Raji (cell line): ENCODE results near the gene MLLT3.

Experiments
- POLR2A ChIP-seq: IDR thresholded peaks from 2 replicates; pipeline ENCODE4 v1.6.1; 2011; ENCODE audit warnings: low read depth, low read length, control low read depth; ENCODE audit not compliant: insufficient read depth

The MLLT3 gene

DNA sequence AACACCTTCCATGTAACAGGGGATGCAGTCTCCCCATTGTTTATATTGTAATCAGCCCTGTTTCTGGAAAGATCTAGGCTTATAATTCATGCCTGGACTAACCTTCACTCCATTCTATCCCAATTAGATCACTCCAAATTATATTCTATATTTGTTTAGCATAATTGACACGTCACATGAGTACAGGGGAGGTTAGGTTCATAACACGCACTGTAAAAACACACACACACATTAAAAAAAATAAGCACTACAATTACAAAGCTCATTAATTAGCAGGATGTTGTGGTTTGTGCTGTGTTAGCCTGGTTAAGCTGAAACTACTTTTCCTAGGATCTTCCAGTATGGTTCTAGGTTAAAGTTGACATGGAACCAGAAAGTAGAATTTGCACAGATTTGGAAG lies 126.0 kb downstream of the MLLT3 start:
- TF ChIP-seq POLR2A: no peak

DNA sequence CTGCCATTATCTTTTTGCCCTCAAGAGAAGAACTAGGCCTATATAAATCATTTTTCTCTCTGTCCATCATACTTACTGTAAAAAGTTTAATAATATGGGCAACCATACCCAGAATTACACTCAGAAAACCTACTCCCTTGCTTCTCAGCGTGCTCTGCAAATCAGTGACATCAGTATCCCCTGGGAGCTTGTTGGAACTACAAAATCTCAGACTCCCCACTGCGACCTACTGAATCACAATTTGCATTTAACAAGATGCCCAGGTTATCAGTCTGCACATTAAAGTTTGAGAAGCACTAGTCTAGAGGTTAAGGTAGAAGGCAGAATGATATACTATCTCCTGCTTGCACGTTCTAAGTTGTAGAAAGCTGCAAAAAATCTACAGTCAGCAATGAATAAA lies 127.2 kb downstream of the MLLT3 start:
- no peak for TF ChIP-seq POLR2A

DNA sequence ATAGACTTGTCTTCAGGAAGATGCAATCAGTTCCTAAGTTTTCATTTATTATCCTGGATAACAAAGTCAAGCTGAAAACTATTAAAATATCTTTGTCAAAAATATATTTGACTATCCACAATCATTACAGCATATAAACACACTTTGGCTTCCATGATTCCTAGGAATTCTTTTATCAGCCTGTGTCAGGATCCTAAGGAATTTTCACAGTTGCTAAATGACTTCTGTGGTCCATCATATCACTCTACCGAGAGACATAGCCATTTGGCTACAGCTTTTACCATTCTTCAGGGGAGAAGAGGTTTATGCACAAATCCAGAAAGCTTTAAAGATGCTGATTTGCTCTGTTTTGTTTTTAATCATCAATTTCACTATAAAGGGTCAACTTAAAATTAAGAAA lies 128.3 kb downstream of the MLLT3 start:
- TF ChIP-seq POLR2A: no peak

DNA sequence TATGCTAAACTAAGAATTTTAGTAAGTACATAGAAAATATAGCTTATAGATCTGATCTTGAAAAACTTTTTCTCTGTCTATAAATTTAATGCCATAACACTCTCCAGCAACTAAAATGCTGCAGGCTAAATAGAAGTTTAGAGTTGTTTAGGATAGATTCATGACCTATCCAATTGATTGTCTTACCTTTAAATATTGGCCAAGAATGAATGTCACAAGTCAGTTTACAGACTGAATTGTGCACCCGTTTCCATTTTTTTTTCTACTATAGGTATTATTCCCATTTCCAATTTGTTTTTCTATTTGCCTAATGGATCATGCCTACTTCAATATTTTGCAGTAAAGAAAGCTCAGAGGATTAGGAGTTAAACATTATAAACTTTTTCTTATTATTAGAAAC lies 129.5 kb downstream of the MLLT3 start:
- TF ChIP-seq POLR2A: no peak

DNA sequence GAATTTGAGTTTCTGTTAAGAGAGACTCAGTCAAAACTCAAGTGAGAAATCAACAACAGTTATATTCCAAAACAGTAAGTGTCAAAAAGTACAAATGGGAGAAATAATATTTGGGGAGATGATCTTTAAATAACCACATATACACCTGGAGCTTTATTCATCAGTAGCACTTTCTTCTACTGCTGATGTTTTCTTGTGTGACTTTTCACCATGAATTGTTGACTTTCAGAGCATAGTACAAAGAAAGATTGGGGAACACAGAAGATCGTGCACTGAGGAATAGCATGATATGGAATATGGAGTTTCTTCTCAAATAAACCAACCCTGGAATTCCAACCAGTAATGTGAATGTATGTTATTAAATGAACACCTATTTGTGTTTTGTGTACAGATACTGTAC lies 130.7 kb downstream of the MLLT3 start:
- no peak for TF ChIP-seq POLR2A

DNA sequence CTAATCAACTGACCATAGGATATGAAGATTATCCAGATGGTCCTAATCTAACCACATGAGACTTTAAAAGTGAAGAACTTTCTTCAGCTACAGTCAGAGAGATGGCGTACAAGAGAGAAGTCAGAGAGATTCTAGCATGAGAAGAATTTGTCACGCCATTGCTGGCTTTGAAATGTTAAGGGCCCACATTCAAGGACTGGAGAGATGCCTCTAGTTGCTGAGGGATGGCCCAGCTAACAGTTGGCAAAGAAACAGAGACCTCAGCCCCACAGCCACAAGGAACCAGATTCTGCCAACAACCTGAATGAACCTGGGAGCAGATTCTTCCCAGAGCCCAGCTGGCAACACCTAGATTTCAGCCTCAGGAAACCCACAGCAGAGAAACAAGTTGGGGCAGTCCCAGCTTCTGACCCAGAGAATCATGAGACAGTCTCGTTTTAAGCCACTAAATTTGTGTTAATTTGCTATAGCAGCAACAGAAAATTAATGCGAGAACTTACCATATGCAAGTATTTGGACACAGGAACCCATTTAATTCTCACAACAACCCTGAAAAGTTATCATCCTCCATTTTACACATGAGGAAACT lies 132.0 kb downstream of the MLLT3 start:
- no peak for TF ChIP-seq POLR2A

DNA sequence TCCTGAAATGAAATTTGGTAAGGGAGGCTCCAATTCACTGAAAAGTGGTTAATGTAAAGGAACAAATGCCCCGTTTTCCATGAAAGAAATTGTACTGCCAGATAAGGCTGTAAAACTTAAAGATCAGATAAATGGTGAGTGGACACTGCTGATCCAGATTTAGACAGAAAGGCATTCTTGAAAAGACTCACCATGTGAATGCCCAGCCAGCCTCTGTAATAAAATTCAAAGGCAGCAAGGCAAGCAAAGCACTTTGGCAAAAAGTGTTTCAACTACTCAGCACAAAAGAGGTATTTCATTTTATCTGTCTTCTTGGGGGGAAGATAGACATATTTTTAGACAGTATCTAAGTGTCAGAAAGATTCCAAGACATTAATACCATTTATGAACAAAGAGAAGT lies 133.6 kb downstream of the MLLT3 start:
- TF ChIP-seq POLR2A: no peak

DNA sequence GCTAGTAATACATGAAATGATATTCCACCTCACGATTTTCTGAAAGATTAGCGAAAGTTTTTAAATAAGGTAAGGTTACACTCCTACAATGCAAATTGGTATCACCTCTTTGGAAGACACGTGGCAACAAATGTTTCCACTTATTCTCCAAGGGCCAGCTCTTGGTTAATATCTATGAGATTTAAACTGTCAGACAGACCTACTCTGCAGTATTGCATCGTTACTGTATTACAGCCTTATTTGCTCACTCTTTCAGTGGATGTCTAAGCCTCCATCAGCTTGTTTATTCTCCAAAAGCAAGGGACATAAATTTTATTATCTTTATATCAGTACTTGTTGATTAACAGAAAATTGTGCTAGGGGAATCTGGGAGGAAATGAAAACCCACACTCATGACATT lies 135.7 kb downstream of the MLLT3 start:
- TF ChIP-seq POLR2A: no peak

DNA sequence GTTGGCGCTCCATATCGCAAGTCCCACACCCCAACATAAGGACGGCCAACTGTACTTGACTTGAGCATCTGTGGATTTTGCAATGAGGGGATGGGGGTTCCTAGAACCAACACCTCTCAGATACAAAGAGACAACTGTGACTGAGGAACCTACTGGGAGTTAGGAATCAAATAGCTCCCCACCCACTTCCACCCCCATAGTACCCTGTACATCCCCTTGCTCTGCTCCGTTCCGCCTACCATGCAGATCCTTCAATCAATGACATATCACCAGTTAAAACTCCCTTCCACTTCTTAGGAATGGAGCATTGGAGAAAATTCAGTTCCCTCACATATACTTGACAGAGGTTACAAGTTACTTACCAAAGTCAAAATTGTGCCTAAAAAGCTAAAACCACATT lies 140.9 kb downstream of the MLLT3 start:
- no peak for TF ChIP-seq POLR2A

DNA sequence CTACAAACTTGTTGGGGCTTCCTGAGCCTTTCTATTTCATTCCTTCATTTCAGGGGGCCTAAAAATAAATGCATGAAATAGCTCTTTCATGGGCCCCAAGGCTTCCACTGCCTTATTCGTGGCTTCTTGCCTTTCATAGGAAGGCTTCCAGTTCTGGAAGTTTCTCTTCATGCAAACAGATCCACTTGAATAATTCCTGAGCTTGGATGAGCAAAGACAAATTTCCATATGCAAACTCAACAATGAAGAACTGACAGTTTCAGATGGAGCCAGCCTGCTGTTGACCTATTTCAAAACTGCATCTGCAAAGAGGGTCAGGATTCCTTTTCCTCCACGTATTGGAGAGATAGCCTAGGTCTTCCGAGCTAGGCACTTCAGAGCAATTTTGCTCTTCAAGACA lies 142.1 kb downstream of the MLLT3 start:
- TF ChIP-seq POLR2A: no peak

DNA sequence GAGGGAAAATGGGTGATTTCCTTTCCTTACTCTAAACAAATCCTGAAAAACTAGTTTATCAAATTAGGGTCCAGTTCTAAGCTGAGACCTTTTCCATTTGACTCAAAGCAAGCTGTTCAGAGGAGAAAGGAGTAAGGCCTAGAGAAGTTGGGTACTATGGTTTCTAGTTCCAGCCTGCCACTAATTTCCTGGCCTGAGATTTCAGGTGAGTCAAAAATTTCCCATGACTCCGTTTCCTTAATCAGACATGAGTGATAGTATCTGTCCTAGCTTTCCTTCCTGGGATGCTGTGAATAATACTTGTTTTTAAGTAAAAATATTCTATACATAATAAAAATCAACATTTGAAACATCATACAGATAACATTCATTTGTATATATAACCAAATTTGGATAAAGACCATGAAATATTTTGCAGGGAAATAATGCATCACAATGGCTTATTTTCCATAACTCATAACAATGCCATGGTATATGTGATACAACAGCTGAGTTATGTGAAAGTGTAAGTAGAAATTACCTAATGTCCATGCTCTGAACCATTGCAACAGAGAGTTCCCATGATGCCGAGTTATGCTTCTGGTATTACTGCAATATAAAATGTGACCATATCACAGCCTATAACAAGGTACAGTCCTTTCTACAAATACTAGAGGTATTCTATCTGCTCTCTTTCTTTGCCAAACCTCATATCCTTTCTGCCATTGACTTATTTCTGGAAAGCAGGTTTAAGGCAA lies 142.7 kb downstream of the MLLT3 start:
- no peak for TF ChIP-seq POLR2A

DNA sequence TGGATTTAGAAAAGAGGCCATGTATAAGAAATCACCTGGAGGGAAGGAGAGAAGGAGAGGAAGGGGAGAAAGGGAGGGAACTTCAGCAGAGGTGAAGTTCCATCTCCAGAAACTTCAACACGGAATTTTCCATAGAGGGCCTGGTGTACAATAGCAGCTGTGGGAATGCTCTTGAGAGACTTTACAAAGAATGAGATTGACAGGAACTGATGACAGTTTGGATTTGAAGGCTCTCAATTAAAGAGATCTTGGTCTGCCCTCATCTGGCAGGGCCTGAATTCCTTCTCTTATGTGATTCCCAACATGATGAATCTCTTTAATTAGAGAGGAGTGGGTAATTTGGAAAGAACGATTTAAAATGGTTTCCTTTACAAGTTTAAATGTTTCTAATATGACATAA lies 143.5 kb downstream of the MLLT3 start:
- no peak for TF ChIP-seq POLR2A

DNA sequence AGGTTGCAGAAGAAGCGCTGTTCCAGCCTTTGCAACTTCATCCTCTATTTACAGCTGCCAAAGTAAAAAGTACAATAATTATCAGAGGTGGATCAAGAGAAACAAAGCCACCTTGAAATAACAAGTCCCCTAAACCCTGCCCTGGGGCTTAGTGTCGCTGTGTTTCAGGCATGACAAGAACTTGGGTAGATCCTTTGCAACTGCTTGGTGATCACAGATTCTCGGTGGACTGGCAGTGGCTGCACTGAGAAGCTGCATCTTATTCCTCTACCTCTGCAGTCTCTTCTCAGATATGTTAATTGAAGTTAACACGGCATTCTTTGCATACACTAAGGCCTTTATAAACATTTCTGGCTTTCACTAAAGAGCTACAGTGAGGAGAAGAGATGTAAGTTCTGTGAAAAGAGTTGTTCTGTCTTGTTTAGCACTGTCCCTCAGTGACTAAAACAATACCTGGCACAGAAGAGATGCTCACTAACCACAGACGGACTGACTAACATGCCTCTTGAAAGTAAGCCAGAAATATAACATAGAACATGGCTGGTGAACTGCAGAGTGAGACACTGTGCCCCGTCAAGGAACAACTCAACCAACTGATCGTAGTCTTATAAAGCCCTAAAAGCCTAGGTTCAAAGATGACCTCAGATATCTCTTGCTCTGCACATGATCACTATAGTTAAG lies 144.2 kb downstream of the MLLT3 start:
- no peak for TF ChIP-seq POLR2A

DNA sequence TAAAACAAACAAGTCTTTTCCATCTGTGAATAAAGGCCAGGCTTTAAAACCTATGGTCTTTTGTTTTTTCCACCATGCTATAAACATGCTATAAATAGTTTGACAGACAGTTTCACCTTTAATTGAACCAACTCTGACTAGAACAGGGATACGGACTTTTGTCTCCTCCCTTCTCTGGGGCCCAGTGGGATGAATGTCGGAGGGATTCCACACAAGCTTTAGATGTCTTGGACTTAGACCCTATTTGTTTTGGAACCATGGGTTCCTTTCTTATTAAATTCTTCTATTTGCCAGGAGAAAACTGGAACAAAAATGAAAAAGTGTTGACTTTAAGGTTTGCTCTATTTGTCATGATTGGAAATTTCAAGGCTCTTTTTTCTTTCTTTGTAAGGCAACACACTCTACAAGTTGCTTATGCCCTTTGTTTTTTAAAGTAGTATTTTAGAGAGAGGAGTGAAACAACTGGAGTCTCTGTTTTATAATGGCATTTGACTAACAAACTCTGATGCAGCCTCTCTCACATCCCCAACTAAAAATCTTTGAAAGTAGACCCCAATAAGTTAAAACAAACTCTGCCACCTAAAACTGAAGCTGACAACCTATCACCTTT lies 145.3 kb downstream of the MLLT3 start:
- no peak for TF ChIP-seq POLR2A

DNA sequence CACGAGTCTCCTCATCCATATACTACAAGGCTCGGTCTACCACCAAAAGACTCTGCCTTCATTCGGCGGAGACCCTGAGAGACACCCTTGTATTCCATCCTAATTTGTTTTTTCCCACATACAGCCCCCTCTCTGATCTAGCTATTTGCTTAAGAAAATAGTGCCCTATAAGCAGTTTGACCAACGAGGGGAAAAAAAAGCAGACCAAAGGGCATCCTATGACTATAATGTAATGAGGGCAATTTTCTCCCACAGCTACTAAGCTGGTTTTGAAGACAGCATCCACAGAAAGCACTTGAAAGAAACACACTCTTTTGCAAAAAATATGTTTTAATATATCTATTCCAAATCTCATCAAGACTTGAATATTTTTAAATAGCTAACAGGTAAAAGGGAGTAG lies 147.8 kb downstream of the MLLT3 start:
- no peak for TF ChIP-seq POLR2A

DNA sequence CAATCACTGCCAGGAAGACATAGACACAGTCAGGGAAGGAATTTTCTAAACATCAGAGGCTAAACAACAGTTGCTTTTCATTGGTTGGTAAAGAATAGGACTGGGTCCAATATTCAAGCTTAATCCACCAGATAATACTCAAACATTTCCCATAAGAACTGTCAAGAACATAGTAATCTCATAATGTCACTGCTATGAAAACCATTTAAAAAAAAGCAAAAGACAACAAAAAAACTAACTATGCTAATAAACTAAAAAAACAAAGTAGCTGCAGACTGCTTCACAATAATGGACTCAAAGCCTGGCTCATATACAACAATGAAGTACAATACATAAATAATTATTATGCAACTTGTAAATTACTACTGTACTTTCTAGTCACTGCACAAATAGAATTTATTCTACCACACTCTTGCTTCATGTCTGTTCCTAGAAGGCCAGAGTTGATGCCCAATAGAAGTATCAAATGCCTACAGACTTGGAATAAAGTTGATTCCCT lies 148.7 kb downstream of the MLLT3 start:
- no peak for TF ChIP-seq POLR2A

DNA sequence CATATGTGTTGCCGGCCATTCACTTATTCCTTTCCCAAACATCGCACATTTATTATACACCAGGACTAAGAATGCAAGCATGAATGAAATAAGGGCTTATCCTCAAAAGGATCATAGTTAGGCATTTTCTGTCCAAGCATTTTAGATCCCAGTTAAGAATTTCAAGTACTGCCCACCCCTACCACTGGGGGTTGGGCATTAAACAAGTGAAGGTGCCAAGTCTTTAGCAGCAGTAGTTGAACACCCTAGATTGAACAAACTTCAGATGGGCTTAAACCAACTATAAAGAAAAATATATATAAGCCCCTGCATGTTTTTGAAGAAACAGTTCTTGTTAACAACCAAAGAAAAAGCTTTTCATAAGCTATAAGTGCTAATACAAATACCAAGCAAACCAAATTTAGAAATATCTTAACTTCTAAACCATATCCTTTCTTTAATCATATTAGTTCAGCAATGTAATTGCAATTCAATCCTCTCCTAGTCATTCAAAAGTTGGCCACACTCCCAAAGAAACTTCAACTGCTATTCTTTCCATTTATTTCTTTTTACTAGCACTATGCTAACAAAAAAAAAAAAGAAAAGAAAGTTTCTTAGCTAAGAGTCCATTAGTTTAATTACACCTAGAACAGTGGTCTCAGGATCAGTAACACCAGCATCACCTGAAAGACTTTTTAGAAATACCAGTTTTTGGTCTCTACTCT lies 149.8 kb downstream of the MLLT3 start:
- TF ChIP-seq POLR2A: no peak
